ENCODE measurements around the gene APEH.

The APEH gene

GRCh38 chr3:49715611-49716121 is 41.5 kb downstream of the APEH start:
- no peak for DNase-seq

GRCh38 chr3:49716169-49716568 is 42.0 kb downstream of the APEH start:
- DNase-seq, result no peak

- no peak for DNase-seq
These were observed 42.6 kb downstream of the APEH start for GRCh38 chr3:49716691-49717210.

GRCh38 chr3:49717211-49717958 is 43.2 kb downstream of the APEH start:
- DNase-seq, result peak in 1 of 2 donors; percentile 13

GRCh38 chr3:49717959-49718857 is 44.1 kb downstream of the APEH start:
- no peak for DNase-seq

- no peak for DNase-seq
These were observed 44.7 kb downstream of the APEH start for GRCh38 chr3:49718858-49719213.

- peak; percentile 90 to 97 for DNase-seq
These were observed 45.2 kb downstream of the APEH start, which contains the start of gene AMIGO3 for GRCh38 chr3:49719214-49719884. TSS of gene AMIGO3 (minus strand) at chr3:49719684. CDS start at chr3:49719465, 219 bp downstream.

- DNase-seq, result no peak
These were observed 46.9 kb downstream of the APEH start for GRCh38 chr3:49720855-49721595.

GRCh38 chr3:49721596-49721895 is 47.4 kb downstream of the APEH start:
- DNase-seq, result no peak

GRCh38 chr3:49721896-49722781 is 48.0 kb downstream of the APEH start:
- no peak for DNase-seq

- no peak for DNase-seq
These were observed 48.7 kb downstream of the APEH start for GRCh38 chr3:49722896-49723295.

- peak; percentile 7 to 12 for DNase-seq
These were observed 49.1 kb downstream of the APEH start for GRCh38 chr3:49723296-49723627.

GRCh38 chr3:49723628-49724551 is 49.7 kb downstream of the APEH start, which contains the start of gene GMPPB:
TSS of gene GMPPB (minus strand) at chr3:49723951. CDS start at chr3:49723726, 225 bp downstream.
- peak; percentile 96 to 98 for DNase-seq

GRCh38 chr3:49724586-49724985 is 50.4 kb downstream of the APEH start:
- no peak for DNase-seq

GRCh38 chr3:49725906-49726681 is 51.9 kb downstream of the APEH start:
- DNase-seq, result no peak

GRCh38 chr3:49727154-49727923 is 53.2 kb downstream of the APEH start:
- no peak for DNase-seq

- no peak for DNase-seq
These were observed 53.8 kb downstream of the APEH start for GRCh38 chr3:49727924-49728361.

- no peak for DNase-seq
These were observed 55.9 kb downstream of the APEH start for GRCh38 chr3:49729966-49730609.

Measured in inflammatory macrophage treated with lipopolysaccharide for 1 hour (primary cell).